Motor neuron (in vitro differentiated cells): ENCODE data around the gene MALRD1. TPM values are rescaled to one million over a fixed set of nuclear protein-coding genes. Genes with fewer than 3 reads are reported as not detected.

Experiments used
- ATAC-seq, 8 experiments: fragments of 200-7000 bp; cut with Tn5 transposase; replicated peaks in 6 of 8; 2 replicates each; pipeline ENCODE4 v1.8.0; 2021; ENCODE audit warnings: mild to moderate bottlenecking in 8 of 8, moderate library complexity in 8 of 8
- H3K27ac ChIP-seq, 2 donors: fragments of 250-450 bp; sonication (Bioruptor Pico); 2 replicates each; pipeline ENCODE4 v1.9.0; 2021; ENCODE audit warnings: antibody characterized with exemption in 2 of 2, mild to moderate bottlenecking in 2 of 2, moderate library complexity in 1 of 2
- H3K4me1 ChIP-seq, 2 donors: fragments of 250-450 bp; sonication (Bioruptor Pico); replicated peaks in 1 of 2; 2 replicates each; pipeline ENCODE4 v1.6.1; 2021; ENCODE audit warnings: antibody characterized with exemption in 2 of 2, mild to moderate bottlenecking in 2 of 2, moderate library complexity in 1 of 2
- H3K4me3 ChIP-seq, 5 donors: fragments of 250-450 bp; sonication (Bioruptor Pico); 2 replicates each; pipeline ENCODE4 v1.9.0; 2021; ENCODE audit warnings: antibody characterized with exemption in 5 of 5, mild to moderate bottlenecking in 5 of 5, moderate library complexity in 4 of 5
- WGBS, 10 experiments: fragments of 450-650 bp; shearing (Covaris generic); methylation state at CpG; one replicate each; pipeline ENCODE4 v1.0.0; 2022; 5-methylcytosine and 5-hydroxymethylcytosine counted together
- in situ Hi-C, 9 experiments: fragments of 400-800 bp; cut with MboI; loops; one replicate each; pipeline ENCODE4 v1.15.0; 2021; ENCODE audit warnings: low sequenced_read_pairs in 9 of 9, low pct_unique_long_range_greater_than_20kb in 2 of 9; ENCODE audit not compliant: unreplicated experiment in 9 of 9
- total RNA-seq, 8 experiments: library from RNA; unstranded; fragments of 300-600 nt; gene quantifications; 2 replicates each; pipeline versions ENCODE4 v1.2.3 to v1.2.4, GENCODE V29; 2022

Gene MALRD1
- total RNA-seq, 8 experiments from 2014 or later: 0.04 to 2.4 (median 0.26) TPM

DNA sequence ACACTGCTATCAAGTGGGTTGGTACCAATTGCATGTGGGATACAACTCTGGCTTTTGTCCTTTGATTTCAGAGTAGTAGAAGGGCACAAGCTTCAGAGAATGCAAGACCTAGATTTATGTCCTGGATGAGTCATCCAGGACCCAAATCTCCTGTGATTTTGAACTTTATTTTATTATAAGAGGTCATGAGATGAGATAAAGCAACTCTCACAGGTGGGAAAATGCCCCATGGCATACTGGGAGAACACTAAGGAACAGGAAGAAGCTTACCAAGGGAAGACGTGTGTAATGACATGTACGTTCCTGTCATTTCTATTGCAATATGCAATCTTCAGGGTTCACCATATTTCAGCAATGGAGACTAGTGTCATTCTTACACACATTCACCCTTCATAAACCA lies 966 bp downstream of the MALRD1 start:
- in situ Hi-C loops: no loop called here
- no peak overlapping the region for H3K27ac ChIP-seq
- no peak overlapping the region for H3K4me3 ChIP-seq
- WGBS, 10 experiments: 24 to 100% (median 100%) methylated on average over 1 to 2 of the region's 2 CpGs; no CpG with 5 or more reads in 7 of the 10 experiments
- peaks cover 7 to 19% of the 10 kb centered on the region in 2 donors for H3K4me1 ChIP-seq
- peak in 4 of 8 experiments; percentile 29 to 40 (median 38) for ATAC-seq

DNA sequence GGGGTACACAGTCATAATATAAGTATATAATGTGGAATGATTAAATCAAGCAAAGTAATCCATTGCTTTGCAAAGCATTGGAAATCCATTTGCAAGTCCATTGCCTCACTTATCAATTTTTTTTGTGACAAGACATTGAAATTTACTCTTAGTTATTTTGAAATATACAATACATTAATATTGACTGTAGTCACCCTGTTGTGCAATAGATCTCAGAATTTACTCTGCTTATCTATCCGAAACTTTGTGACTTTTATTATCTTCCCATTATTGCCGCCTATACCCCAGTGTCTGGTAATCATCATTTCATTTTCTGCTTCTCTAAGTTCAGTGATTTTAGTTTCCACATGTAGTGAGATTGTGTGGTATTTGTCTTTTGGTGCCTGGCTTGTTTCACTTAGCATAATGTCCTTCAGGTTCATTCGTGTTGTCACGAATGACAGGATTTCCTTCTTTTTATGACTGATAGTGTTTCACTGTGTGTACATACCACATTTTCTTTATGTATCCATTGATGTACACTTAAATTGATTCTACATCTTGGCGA lies 5.8 kb downstream of the MALRD1 start:
- 30 to 98% (median 80%) methylated on average over 3 to 5 of the region's 5 CpGs; no CpG with 5 or more reads in 1 of the 10 experiments for WGBS, 10 experiments

DNA sequence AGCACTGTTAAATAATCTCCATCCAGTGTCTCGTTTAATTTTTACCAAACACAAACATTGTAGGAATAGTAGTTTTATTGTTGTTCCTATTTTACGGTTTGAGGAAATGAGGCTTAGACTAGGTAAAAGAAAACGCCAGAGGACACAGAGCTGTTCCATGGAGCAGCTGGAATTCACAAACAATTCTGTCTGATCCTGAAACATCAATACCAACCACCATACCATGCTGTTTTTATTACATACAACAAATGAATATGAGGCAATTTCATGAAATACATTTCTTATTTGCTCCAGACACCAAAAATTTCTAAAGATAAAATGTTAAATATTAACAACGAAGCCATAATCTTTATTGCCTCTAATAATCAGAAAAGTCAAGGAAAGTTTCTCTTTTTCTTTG lies 9.4 kb downstream of the MALRD1 start:
- 0 to 100% (median 43%) methylated on average over 1 to 4 of the region's 4 CpGs for WGBS, 10 experiments
- H3K4me3 ChIP-seq: no peak overlapping the region
- H3K27ac ChIP-seq: no peak overlapping the region
- in situ Hi-C loops: no loop called here
- no peak for ATAC-seq
- H3K4me1 ChIP-seq: no peaks in the 10 kb centered on the region

More for the DNA sequence above, 5.8 kb downstream of the MALRD1 start:
- no peak for ATAC-seq
- in situ Hi-C loops: no loop called here
- Histone ChIP-seq H3K4me3 (no peak overlapping the region), H3K27ac (no peak overlapping the region), H3K4me1 (peaks cover 3 to 4% of the 10 kb centered on the region in 2 donors)

DNA sequence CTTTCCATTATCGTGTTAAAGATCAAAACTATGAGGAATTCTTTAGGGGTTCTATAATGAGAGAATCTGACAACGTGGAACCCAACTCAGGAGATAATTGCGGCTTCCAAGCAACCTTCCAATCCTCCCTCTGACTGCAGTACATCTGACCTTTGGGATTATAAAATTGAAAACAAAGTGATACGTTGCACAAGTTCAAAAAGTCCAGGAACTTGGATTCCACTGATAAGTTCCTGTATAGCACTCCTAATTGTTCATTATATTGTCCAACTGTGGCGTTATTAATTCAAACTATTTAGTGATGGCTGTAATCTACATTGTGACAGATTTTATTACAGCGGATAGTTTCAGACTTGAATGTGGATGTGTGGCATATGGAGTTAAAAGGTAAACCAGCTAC lies 15.4 kb downstream of the MALRD1 start:
- Histone ChIP-seq H3K4me3 (no peak overlapping the region), H3K4me1 (no peaks in the 10 kb centered on the region), H3K27ac (no peak overlapping the region)
- ATAC-seq: no peak
- WGBS, 10 experiments: 24 to 100% (median 81%) methylated on average over 2 to 6 of the region's 6 CpGs
- in situ Hi-C loops: no loop called here

DNA sequence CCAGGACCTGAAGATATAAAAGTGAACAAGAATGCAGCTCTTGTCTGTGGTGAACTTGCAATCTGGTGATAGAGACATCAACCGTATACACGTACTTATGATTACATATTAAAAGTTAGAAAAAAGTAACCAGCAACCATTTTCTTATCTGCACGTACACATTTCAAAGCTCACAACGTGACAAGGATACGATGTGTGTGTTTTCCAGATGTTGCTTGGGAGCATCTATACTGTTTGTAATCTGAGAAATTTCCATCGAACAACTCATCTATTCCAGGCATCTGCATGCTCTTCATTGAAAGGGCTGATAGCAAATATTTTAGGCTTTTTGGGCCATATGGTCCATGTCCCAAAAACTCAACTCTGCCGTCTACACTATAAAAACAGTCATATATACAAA lies 23.3 kb downstream of the MALRD1 start:
- ATAC-seq: no peak
- H3K4me1 ChIP-seq: no peaks in the 10 kb centered on the region
- in situ Hi-C loops: no loop called here
- H3K27ac ChIP-seq: no peak overlapping the region
- WGBS, 10 experiments: 6 to 100% (median 92%) methylated on average over 2 to 7 of the region's 7 CpGs
- no peak overlapping the region for H3K4me3 ChIP-seq

DNA sequence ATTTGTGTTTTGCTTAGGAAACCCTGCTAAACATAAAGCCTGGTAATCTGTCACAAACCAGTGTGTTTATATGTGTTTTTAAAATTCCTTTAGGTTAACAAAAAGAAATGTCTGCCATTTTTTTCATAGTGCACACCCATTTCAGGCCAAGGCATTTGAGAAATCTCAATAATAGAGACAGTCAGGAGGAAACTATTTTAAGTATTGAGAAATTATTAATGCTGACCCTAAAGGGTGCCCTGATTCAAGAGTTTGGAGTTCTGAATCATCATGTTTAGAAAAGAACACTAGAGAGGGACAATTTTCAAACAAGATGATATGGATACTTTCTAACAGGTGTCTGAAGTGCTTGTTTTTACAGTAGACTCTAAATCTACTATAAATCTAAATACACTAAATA lies 28.7 kb downstream of the MALRD1 start:
- no peaks in the 10 kb centered on the region for H3K4me1 ChIP-seq
- no peak overlapping the region for H3K4me3 ChIP-seq
- no peak overlapping the region for H3K27ac ChIP-seq
- in situ Hi-C loops: no loop called here
- ATAC-seq: no peak

DNA sequence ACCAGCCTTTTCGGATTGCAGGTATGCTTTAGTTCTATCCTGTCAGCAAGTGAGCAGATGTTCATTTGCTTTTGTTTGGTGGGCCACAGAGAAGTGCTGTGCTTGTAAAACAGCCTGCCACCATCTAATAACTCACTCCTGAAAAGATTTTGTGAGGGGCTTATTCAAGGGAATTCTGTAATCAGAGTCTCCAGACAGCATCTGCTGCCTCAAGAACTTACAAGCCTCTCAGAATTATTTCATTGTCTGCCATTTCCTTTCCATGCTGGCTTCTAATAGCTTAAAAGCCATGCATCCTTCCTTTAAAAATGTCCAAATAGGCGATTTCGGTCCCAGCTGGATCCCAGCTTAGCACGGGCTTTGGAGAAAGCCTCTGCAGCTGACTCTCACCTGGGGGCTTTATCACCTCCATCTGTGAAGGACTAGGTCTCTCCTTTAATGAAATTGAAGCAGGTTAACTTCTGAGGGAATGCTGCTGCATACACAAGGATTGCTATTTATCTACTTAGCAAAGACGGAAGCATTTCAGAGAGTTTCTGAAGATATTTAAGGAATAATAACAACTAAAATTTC lies 48.0 kb downstream of the MALRD1 start:
- in situ Hi-C loops: no loop called here
- 7 to 89% (median 33%) methylated on average over 1 to 5 of the region's 5 CpGs; no CpG with 5 or more reads in 1 of the 10 experiments for WGBS, 10 experiments
- Histone ChIP-seq H3K4me1 (peaks cover 2 to 6% of the 10 kb centered on the region in 2 donors), H3K27ac (no peak overlapping the region), H3K4me3 (no peak overlapping the region)
- ATAC-seq: no peak

DNA sequence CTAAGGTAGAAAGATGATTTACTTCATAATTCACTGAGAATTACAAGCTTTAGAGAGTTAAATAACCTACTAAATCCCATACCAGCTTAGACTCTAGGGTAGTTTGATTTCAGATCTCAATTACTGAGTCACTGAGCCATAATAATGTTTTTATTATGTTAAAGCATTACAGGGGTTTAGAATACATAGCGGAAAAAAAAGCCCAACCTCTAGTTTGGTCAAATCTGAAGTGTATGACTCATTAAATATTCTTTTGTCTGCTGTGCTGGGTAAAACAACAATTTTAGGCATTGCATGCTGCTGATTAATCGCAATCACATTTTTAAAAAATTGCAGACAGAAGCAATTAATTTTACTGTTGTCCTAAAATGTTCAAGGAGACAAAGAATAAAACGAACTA lies 48.5 kb downstream of the MALRD1 start:
- ATAC-seq: no peak
- Histone ChIP-seq H3K27ac (no peak overlapping the region), H3K4me1 (peaks cover 2 to 6% of the 10 kb centered on the region in 2 donors), H3K4me3 (no peak overlapping the region)
- 0 to 100% (median 77%) methylated on average over 1 to 3 of the region's 3 CpGs for WGBS, 10 experiments
- in situ Hi-C loops: no loop called here

DNA sequence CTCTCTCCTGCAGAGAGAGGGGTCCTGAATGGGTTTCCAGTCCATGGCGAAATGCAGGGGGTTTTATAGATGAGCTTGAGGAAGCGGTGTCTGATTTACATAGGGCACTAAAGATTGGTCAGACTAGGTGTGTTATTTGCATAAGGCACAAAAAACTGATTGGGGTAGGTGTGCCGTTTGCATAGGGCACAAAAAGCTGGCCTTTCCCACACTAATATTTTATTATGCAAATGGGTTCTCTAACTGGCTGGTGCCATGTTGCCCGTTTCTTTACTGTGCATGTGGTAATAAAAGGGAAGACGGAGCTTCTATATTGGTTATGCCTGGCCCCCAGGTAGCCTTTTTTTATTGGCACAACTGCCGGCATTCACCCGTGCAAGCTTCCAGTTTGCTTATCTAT lies 50.2 kb downstream of the MALRD1 start:
- Histone ChIP-seq H3K4me3 (no peak overlapping the region), H3K27ac (no peak overlapping the region), H3K4me1 (peaks cover 2 to 6% of the 10 kb centered on the region in 2 donors)
- no peak for ATAC-seq
- WGBS, 10 experiments: 32 to 100% (median 85%) methylated on average over 2 to 7 of the region's 7 CpGs; no CpG with 5 or more reads in 2 of the 10 experiments
- in situ Hi-C loops: no loop called here

DNA sequence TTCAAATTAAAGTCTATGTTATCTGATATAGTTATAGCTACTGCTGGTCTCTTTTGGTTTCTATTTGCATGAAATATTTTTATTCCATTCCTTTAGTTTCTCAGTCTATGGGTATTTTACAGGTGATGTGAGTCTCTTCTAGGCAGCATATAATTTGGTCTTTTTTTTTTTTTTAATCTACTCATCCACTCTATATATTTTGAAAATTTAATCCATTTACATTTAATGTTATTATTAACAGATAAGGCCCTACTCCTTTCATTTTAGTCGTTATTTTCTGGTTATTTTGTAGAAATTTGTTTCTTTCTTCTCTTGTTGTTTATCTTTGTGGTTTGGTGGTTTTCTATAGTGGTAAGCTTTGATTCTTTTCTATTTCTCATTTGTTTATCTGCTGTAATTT lies 58.8 kb downstream of the MALRD1 start:
- WGBS, 10 experiments: 0 to 73% (median 29%) methylated on average over 1 of the region's 1 CpG; no CpG with 5 or more reads in 1 of the 10 experiments
- no peaks in the 10 kb centered on the region for H3K4me1 ChIP-seq
- in situ Hi-C loops: no loop called here
- ATAC-seq: no peak
- no peak overlapping the region for H3K27ac ChIP-seq
- H3K4me3 ChIP-seq: no peak overlapping the region

DNA sequence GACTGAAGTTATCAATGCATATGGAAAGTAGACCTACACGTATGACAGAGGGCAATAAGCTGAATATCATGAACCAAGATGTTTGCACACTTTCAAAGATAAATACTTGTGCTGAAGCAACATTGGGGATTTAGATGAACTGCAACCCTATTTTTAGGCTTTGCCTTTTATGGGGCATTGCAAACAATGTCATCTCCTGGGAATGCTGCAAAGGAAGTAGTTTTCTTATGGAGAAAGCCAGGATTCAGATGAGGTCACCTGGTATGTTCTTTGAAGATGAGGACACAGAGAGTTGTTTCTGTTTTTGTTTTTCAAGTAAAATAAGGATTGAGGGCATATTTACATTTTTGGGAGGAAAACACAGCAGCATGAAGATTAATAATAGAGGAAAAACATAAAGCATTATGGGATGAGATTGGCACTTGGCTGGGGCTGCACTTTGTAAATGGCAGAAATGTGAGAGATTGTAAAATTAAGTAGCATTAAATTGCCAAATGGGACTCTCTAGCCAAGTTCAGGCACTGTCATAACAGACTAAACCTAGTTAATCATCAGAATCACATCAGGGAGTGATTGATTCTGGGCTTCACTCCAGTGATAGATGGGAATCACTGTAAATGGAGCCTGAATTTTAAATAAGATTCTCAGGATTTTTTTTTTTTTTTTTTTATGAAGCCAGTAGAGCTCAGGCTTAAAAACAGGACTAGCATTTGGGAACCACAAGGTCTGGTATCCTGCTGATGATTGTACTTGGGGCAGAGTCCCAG lies 63.1 kb downstream of the MALRD1 start:
- H3K4me1 ChIP-seq: no peaks in the 10 kb centered on the region
- no peak overlapping the region for H3K4me3 ChIP-seq
- no peak for ATAC-seq
- 0 to 100% (median 79%) methylated on average over 1 of the region's 1 CpG; no CpG with 5 or more reads in 4 of the 10 experiments for WGBS, 10 experiments
- in situ Hi-C loops: no loop called here
- H3K27ac ChIP-seq: no peak overlapping the region

DNA sequence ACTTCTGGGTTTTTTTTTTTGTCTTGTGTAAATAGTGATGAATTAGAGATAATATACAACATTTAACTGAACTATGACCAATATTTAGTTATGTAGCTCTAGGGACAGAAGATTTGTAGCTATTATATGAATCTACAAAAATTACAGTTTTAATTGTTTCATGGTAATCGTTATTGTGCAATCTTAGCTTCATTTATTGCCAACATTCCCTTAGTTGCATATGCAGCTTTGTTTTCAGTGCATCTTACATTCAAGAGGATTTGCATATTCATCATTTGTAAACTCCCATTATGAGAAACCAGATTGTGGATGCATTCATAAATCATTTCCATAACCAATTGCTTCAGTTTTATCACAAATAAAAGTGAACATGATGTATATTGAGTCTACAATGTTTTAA lies 68.8 kb downstream of the MALRD1 start:
- ATAC-seq: peak in 3 of 8 experiments; percentile 24 to 58 (median 50)
- in situ Hi-C loops: no loop called here
- Histone ChIP-seq H3K27ac (no peak overlapping the region), H3K4me1 (peaks cover 0 to 3% of the 10 kb centered on the region in 2 donors), H3K4me3 (no peak overlapping the region)
- WGBS, 10 experiments: 0 to 100% (median 88%) methylated on average over 1 of the region's 1 CpG; no CpG with 5 or more reads in 1 of the 10 experiments

DNA sequence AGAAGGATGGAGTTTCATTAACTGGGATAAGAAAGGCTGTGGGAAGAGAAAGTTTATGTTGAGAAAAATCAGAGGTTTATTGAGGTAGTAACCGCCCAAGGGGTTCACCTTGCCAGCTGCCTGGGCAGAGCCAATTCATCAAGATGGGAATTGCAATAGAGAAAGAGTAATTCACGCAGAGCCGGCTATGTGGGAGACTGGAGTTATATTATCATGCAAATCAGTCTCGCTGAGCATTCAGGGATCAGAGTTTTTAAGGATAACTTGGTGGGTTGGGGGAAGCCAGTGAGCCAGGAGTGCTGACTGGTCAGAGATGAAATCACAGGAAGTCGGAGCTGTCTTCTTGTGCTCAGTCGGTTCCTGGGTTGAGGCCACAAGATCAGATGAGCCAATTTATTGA lies 70.6 kb downstream of the MALRD1 start:
- WGBS, 10 experiments: 10 to 84% (median 38%) methylated on average over 1 to 6 of the region's 6 CpGs; no CpG with 5 or more reads in 1 of the 10 experiments
- in situ Hi-C loops: no loop called here
- Histone ChIP-seq H3K4me1 (peaks cover 0 to 3% of the 10 kb centered on the region in 2 donors), H3K4me3 (no peak overlapping the region), H3K27ac (no peak overlapping the region)
- peak in 2 of 8 experiments; percentile 13 to 46 for ATAC-seq
